GM18951 (cell line): ENCODE results near the gene SLC22A23.

Source experiments
- POLR2A ChIP-seq: IDR thresholded peaks from 4 replicates; pipeline ENCODE4 v1.6.1; 2011; ENCODE audit warnings: mild to moderate bottlenecking; ENCODE audit not compliant: insufficient read length, insufficient read depth; ENCODE audit errors: extremely low read depth
- in situ Hi-C: fragments of 300-500 bp; cut with MboI; formaldehyde crosslinking; loops from one replicate; pipeline ENCODE4 v1.12.0; 2022; ENCODE audit warnings: low sequenced_read_pairs, mixed read lengths, inconsistent platforms; ENCODE audit not compliant: unreplicated experiment

SLC22A23 gene

DNA sequence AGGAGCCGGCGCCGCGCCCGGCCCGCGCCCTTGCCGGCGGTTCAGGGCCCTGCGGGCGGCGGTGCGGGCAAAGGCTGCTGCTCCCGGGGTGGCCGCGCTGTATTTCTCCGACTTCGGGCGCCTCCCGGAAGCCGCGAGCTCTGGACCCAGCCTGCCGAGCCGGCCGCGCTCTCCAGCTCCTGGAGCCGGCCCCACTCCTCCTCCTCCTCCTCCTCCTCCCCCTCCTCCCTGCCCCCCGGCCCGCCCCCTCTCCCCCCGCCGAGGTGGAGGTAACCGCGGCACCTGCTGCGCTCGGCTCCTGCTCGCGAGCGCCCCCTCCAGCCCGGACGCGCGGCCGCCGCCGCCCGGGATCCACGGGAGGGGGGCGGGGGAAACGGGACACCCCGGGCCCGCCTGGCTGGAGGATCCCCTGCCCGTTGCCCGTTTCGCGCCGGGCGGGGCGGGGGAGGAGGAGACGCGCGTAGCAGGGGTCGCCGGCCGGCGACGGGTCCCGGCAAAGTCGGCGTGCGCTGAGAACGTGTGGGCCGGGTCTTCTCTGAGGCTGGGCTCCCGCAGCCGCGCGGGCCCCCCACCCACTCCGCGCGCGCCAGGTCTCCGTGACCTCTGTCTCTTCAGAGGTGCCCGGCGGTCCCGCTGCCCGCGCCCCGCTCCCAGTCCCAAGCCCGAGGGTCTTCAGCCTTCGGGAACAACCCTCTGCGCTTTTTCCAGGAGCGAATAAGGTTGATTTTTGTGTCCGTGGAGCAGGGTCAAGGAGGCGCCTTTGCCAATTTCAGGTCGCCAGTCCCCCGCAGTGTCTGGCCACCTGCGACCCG lies at the start of gene SLC22A23:
SLC22A23 (minus strand) TSS at position 153 of the 812 bp plus-strand sequence. CDS start 491 bp downstream, outside the sequence.
- in situ Hi-C loops: no loop called here

GRCh38 chr6:3506200-3506599 lies 49.4 kb upstream of the SLC22A23 start:
- in situ Hi-C loops: no loop called here
- no peak for TF ChIP-seq POLR2A

More for the DNA sequence above, at the start of gene SLC22A23:
- TF ChIP-seq POLR2A: no peak

DNA sequence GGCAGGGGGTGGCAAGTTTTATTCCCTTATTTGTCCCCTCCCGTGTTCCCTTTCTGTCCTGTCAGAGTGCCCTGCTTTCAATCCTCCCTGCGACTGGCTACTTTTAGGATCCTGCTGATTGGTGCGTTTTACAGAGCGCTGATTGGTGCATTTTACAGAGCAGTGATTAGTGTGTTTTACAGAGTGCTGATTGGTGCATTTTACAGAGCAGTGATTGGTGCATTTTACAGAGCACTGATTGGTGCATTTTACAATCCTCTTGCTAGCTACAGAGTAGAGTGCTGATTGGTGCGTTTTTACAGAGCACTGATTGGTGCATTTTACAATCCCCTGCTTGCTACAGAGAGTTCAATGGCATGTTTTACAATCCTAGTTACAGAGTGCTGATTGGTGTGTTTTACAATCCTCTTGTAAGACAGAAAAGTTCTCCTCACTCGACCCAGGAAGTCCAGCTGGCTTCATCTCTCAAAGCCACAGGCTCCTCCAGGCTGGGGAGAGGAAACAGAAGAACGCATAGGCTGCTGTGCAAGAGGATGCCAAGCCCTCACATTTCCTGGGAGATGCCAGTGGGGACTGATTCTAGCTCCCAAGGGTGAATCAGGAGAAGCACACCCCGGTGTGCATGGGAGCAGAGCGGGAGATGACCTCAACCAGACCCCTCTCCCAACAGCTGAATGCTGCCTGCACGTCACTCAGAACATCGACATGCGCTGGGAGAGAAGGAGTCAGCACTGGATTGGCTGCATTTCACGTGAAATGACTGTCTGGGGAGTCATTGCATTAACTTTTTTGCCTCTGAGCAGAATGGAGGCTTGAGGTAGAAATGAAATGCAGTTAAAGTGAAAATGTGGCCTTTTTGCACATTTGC lies 48.3 kb upstream of the SLC22A23 start:
- in situ Hi-C loops: no loop called here
- no peak for TF ChIP-seq POLR2A

- TF ChIP-seq POLR2A: no peak
- in situ Hi-C loops: no loop called here
Observed at GRCh38 chr6:3504354-3504753, 47.5 kb upstream of the SLC22A23 start.

- in situ Hi-C loops: no loop called here
- no peak for TF ChIP-seq POLR2A
Observed at GRCh38 chr6:3501826-3502500, 45.1 kb upstream of the SLC22A23 start.

- in situ Hi-C loops: no loop called here
Observed at GRCh38 chr6:3500262-3501014, 43.6 kb upstream of the SLC22A23 start.

DNA sequence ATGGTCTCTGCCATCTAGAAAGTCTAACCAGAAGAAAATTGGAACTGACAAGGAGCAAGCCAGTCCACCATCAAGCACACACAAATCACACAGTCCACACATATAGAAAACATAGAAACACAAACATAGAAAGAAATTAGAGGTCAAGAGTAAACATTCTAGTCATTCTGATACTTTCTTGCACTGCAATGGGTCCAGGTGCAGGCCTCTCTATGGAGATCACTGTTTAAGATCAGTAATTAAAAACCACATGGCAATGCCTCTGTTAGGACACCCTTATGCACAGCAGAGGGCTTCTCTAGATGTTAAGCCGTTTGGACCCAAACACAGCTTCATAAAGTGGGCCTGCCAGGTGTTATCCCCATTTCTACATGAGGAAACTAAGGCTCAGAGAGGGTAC lies 42.8 kb upstream of the SLC22A23 start:
- TF ChIP-seq POLR2A: no peak
- in situ Hi-C loops: no loop called here

More at GRCh38 chr6:3500262-3501014, 43.6 kb upstream of the SLC22A23 start:
- no peak for TF ChIP-seq POLR2A

DNA sequence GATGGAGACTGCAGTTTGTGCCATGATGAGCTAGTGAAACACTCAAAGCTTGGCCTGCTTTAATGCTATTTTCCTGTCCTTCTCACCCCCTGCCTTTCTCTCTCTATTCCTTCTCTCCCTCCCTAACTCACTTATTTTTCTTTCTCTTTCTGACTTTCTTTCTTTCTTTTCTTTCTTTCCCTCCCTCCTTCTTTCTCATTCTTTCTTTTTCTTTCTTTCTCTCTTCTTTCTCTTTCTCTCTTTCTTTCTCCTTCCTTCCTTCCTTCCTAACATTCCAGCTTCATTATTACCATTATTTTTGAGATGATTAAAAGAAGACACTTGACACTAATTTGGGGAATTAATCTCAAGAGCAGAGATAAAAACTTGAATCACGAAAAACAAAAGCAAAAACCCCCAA lies 39.5 kb upstream of the SLC22A23 start:
- in situ Hi-C loops: no loop called here
- no peak for TF ChIP-seq POLR2A

DNA sequence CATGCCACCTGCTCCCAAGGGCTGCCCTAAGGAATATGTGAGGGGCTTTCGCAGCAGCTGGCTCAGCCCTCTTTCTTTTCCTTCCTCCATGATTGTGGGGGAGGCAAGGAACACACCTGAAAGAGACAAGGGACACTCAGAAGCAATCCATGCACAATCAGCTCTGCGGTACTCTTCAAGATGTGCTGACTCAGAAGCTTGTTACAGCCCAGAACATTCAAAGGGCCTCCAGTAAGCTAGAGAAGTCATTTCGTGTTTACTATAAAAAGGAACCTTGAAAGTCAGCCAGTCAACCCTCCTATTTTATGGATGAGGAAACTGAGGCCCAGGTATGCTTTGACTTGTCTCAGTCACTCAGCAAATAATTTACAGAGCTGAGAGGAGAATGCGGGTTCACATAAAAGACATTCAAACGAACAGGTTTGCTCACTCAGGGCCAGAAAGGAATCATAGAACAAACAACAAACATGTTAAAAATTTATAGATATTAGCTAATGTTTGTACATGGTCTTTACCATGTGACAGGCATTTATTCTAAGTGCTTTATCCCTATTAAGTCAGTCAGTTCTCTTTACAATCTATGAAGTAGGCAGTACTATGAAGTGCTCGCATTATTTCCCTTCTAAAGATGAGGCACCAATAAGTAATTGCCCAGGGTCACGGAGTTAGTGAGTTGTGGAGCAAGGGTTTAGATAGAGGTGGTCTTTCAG lies 37.7 kb upstream of the SLC22A23 start:
- TF ChIP-seq POLR2A: no peak
- in situ Hi-C loops: no loop called here

GRCh38 chr6:3490625-3490980 lies 33.8 kb upstream of the SLC22A23 start:
- in situ Hi-C loops: no loop called here
- TF ChIP-seq POLR2A: no peak

DNA sequence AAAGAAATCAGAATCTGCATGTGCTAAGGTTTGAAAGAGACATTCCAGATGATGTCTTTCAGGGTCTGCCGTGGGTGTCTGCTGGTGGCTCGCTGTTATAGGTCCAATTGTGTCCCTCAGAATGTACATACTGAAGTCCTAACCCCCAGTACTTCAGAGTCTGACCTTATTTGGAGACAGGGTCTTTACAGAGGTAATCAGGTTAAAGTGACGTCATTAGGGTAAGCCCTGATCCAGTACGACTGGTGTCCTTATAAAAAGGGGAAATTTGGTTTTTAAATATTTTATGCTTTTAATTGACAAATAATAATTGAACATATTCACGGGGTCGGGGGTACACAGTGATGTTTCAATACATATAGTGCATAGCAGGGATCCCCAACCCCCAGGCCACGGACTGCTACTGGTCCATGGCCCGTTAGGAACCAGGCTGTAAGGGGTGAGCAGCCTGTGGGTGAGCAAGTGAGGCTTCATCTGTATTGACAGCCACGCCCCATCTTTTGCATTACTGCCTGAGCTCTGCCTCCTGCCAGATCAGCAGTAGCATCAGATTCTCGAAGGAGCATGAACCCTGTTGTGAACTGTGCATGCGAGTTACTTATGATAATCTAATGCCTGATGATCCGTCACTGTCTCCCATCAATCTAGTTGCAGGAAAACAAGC lies 33.2 kb upstream of the SLC22A23 start:
- TF ChIP-seq POLR2A: no peak
- in situ Hi-C loops: no loop called here
